EH (cell line): ENCODE data around the gene CACHD1.
"Not testable (repeated sequence)": the region's sequence is repeated elsewhere in the genome, so short reads cannot be mapped to it uniquely, and the experiment has no call there.

ENCODE experiments used
- DNase-seq: peaks from one replicate; pipeline ENCODE4 v3.0.0-alpha.2; 2015; ENCODE audit warnings: low read depth

Gene CACHD1

GRCh38 chr1:64588876-64589275 lies 118.9 kb downstream of the CACHD1 start:
- no peak for DNase-seq

GRCh38 chr1:64590316-64590715 lies 120.4 kb downstream of the CACHD1 start:
- peak; percentile 9 for DNase-seq

- no peak for DNase-seq
Observed at GRCh38 chr1:64594446-64594845, 124.5 kb downstream of the CACHD1 start.

- DNase-seq = no peak
Observed at GRCh38 chr1:64595871-64596515, 126.1 kb downstream of the CACHD1 start.

- DNase-seq = no peak
Observed at GRCh38 chr1:64597113-64597512, 127.2 kb downstream of the CACHD1 start.

GRCh38 chr1:64598100-64598571 lies 128.2 kb downstream of the CACHD1 start:
- DNase-seq = peak; percentile 72

GRCh38 chr1:64599242-64599641 lies 129.3 kb downstream of the CACHD1 start:
- no peak for DNase-seq

- no peak for DNase-seq
Observed at GRCh38 chr1:64601207-64601606, 131.3 kb downstream of the CACHD1 start.

GRCh38 chr1:64608005-64608650 lies 138.2 kb downstream of the CACHD1 start:
- no peak for DNase-seq

- no peak for DNase-seq
Observed at GRCh38 chr1:64608651-64609048, 138.7 kb downstream of the CACHD1 start.

- not testable (repeated sequence) for DNase-seq
Observed at GRCh38 chr1:64610950-64611349, 141.0 kb downstream of the CACHD1 start.

- no peak for DNase-seq
Observed at GRCh38 chr1:64616039-64616438, 146.1 kb downstream of the CACHD1 start.

- DNase-seq = peak; percentile 55
Observed at GRCh38 chr1:64623750-64624191, 153.8 kb downstream of the CACHD1 start.

GRCh38 chr1:64624218-64624713 lies 154.3 kb downstream of the CACHD1 start:
- peak; percentile 63 for DNase-seq

GRCh38 chr1:64624808-64625207 lies 154.9 kb downstream of the CACHD1 start:
- no peak for DNase-seq

GRCh38 chr1:64630611-64631010 lies 160.7 kb downstream of the CACHD1 start:
- DNase-seq = no peak

- DNase-seq = no peak
Observed at GRCh38 chr1:64631346-64632034, 161.6 kb downstream of the CACHD1 start.

GRCh38 chr1:64632936-64633335 lies 163.0 kb downstream of the CACHD1 start:
- no peak for DNase-seq

GRCh38 chr1:64645735-64646134 lies 175.8 kb downstream of the CACHD1 start:
- DNase-seq = no peak

GRCh38 chr1:64650411-64650810 lies 180.5 kb downstream of the CACHD1 start:
- DNase-seq = peak; percentile 24

GRCh38 chr1:64651841-64652240 lies 181.9 kb downstream of the CACHD1 start:
- no peak for DNase-seq

GRCh38 chr1:64653466-64653865 lies 183.5 kb downstream of the CACHD1 start:
- DNase-seq = no peak
